Esophagus mucosa (tissue), 1 donor: Measurements from ENCODE around the gene ZBED3. TPM values are rescaled to one million over a fixed set of nuclear protein-coding genes. Genes with fewer than 3 reads are reported as not detected.

Experiments
- total RNA-seq: library from RNA; stranded (reverse); gene quantifications from one replicate; pipeline ENCODE4 v1.2.4, GENCODE V29; 2023
- donor health status: DM: yes; HTN: yes; CAD: no.

ZBED3 gene
- total RNA-seq, 1 donor from 2014 or later: 3.6 TPM

Other genes with a start within 250 kb of the ZBED3 start
- gene S100Z, start 237.3 kb downstream of the ZBED3 start, total RNA-seq: 0.40 TPM
- 0.36 TPM for gene CRHBP, start 134.2 kb downstream of the ZBED3 start, total RNA-seq
- gene AGGF1, start 56.9 kb downstream of the ZBED3 start, total RNA-seq: 11.4 TPM
- 0.12 TPM for gene PDE8B, start 123.4 kb upstream of the ZBED3 start, total RNA-seq